A549 (cell line): ENCODE measurements around the gene PCDHGA9. TPM values are rescaled to one million over a fixed set of nuclear protein-coding genes. Genes with fewer than 3 reads are reported as not detected.

Experiments
- ATAC-seq, 2 experiments: fragments of 200-7000 bp in 1 of 2; fragments of >200 bp in 1 of 2; cut with Nextera tagmentation in 1 of 2; cut with Tn5 transposase in 1 of 2; 3 replicates each; pipeline versions ENCODE4 v1.8.0 to v1.9.1; 2018 to 2020; ENCODE audit warnings: mild to moderate bottlenecking in 1 of 2, moderate library complexity in 1 of 2
- CTCF ChIA-PET: fragments of 300-600 bp; sonication (Branson Sonifier 250); formaldehyde crosslinking; extraction: SDS; loops from one replicate; lab custom pipeline; 2021; ENCODE audit warnings: antibody characterized with exemption, inconsistent platforms; lab: Yijun Ruan, JAX
- POLR2A ChIA-PET: fragments of 350-600 bp; formaldehyde crosslinking; extraction: SDS; loops from one replicate; lab custom pipeline; 2021; ENCODE audit warnings: antibody characterized with exemption, inconsistent platforms; lab: Yijun Ruan, JAX
- DNase-seq, 2 experiments: peaks; one replicate each; pipeline versions ENCODE4 v3.0.0 to v3.0.0-alpha.2; 2011 to 2016; ENCODE audit warnings: low read depth in 1 of 2, low spot score in 1 of 2
- FAIRE-seq: peaks from 2 replicates; lab custom pipeline; 2011; peaks lifted over from hg19 to GRCh38; lab: Jason Lieb, UNC
- H3K27ac ChIP-seq, 2 experiments: fragments of >200 bp; sonication (Bioruptor Twin); formaldehyde crosslinking; 3 replicates each; pipeline ENCODE4 v1.5.1; 2016 to 2017
- H3K4me1 ChIP-seq: fragments of >200 bp; sonication (Bioruptor Twin); formaldehyde crosslinking; 3 replicates; pipeline ENCODE4 v1.6.1; 2016
- H3K4me2 ChIP-seq: fragments of >200 bp; sonication (Bioruptor Twin); formaldehyde crosslinking; 3 replicates; pipeline ENCODE4 v1.6.1; 2016
- H3K4me3 ChIP-seq: fragments of >200 bp; sonication (Bioruptor Twin); formaldehyde crosslinking; 3 replicates; pipeline ENCODE4 v1.5.1; 2016
- H3K9me3 ChIP-seq: fragments of >200 bp; sonication (Bioruptor Twin); formaldehyde crosslinking; 3 replicates; pipeline ENCODE4 v1.6.1; 2016
- ATOH8 ChIP-seq: fragments of 250-450 bp; sonication (Bioruptor Pico); IDR thresholded peaks from 2 replicates; pipeline ENCODE4 v1.5.0; 2020; ENCODE audit warnings: low read depth, mild to moderate bottlenecking, moderate library complexity
- BCL3 ChIP-seq: fragments of >200 bp; sonication (Bioruptor Twin); formaldehyde crosslinking; IDR thresholded peaks from 3 replicates; pipeline ENCODE4 v1.6.1; 2016
- CBX2 ChIP-seq: fragments of 200-600 bp; sonication (generic); IDR thresholded peaks from 2 replicates; pipeline ENCODE4 v1.6.1; 2016; ENCODE audit warnings: low read depth, mild to moderate bottlenecking, borderline replicate concordance
- CBX8 ChIP-seq: fragments of 200-600 bp; sonication (generic); IDR thresholded peaks from 2 replicates; pipeline ENCODE4 v1.6.1; 2016
- CHD4 ChIP-seq: fragments of 200-600 bp; sonication (generic); IDR thresholded peaks from 2 replicates; pipeline ENCODE4 v1.6.1; 2016; ENCODE audit warnings: antibody characterized with exemption, mild to moderate bottlenecking, borderline replicate concordance
- CTCF ChIP-seq: fragments of >200 bp; sonication (Bioruptor Twin); formaldehyde crosslinking; IDR thresholded peaks from 3 replicates; pipeline ENCODE4 v1.5.1; 2016
- ELK1 ChIP-seq: fragments of 150-350 bp; IDR thresholded peaks from 2 replicates; pipeline ENCODE4 v1.6.1; 2014; ENCODE audit warnings: low read depth, mild to moderate bottlenecking, low read length
- EP300 ChIP-seq, 2 experiments: fragments of >200 bp; sonication (Bioruptor Twin); formaldehyde crosslinking; IDR thresholded peaks; 2 replicates in 1 of 2; 3 replicates in 1 of 2; pipeline ENCODE4 v1.6.1; 2016 to 2017
- FOSB ChIP-seq: fragments of 250-450 bp; sonication (Bioruptor Pico); IDR thresholded peaks from 2 replicates; pipeline ENCODE4 v1.5.0; 2020; ENCODE audit warnings: mild to moderate bottlenecking, moderate library complexity
- FOXS1 ChIP-seq: fragments of 250-450 bp; sonication (Bioruptor Pico); IDR thresholded peaks from 2 replicates; pipeline ENCODE4 v1.5.0; 2020; ENCODE audit warnings: mild to moderate bottlenecking, moderate library complexity
- HDAC2 ChIP-seq: fragments of 200-600 bp; sonication (generic); IDR thresholded peaks from 2 replicates; pipeline ENCODE4 v1.6.1; 2016
- HES2 ChIP-seq: fragments of >200 bp; sonication (Bioruptor Twin); formaldehyde crosslinking; IDR thresholded peaks from 2 replicates; pipeline ENCODE4 v1.6.1; 2016
- HMGXB4 ChIP-seq: fragments of 250-450 bp; sonication (Bioruptor Pico); IDR thresholded peaks from 2 replicates; pipeline ENCODE4 v1.5.0; 2021; ENCODE audit warnings: mild to moderate bottlenecking, moderate library complexity, borderline replicate concordance
- HOXB13 ChIP-seq: fragments of 250-450 bp; sonication (Bioruptor Pico); IDR thresholded peaks from 2 replicates; pipeline ENCODE4 v1.5.0; 2020; ENCODE audit warnings: low read depth, mild to moderate bottlenecking, moderate library complexity
- JUN ChIP-seq, 2 experiments: fragments of >200 bp; sonication (Bioruptor Twin); formaldehyde crosslinking; IDR thresholded peaks; 2 replicates in 1 of 2; 3 replicates in 1 of 2; pipeline ENCODE4 v1.6.1; 2016 to 2017
- KDM5A ChIP-seq: fragments of 200-600 bp; sonication (generic); IDR thresholded peaks from 2 replicates; pipeline ENCODE4 v1.6.1; 2016; ENCODE audit warnings: antibody characterized with exemption, mild to moderate bottlenecking
- MAZ ChIP-seq: fragments of 150-350 bp; IDR thresholded peaks from 2 replicates; pipeline ENCODE4 v1.6.1; 2014; ENCODE audit warnings: antibody characterized with exemption, low read depth, low read length, borderline replicate concordance
- MYC ChIP-seq: IDR thresholded peaks from 2 replicates; pipeline ENCODE4 v1.6.1; 2012; ENCODE audit warnings: mild to moderate bottlenecking, inconsistent platforms, low read length, improper control_type of control experiment, borderline replicate concordance
- NFE2L2 ChIP-seq: fragments of 150-350 bp; conservative IDR thresholded peaks from 2 replicates; pipeline ENCODE4 v1.6.1; 2014; ENCODE audit warnings: low read length
- NR3C1 ChIP-seq: fragments of >200 bp; sonication (Bioruptor Twin); formaldehyde crosslinking; IDR thresholded peaks from 3 replicates; pipeline ENCODE4 v1.6.1; 2017
- PHF8 ChIP-seq: fragments of 200-600 bp; sonication (generic); IDR thresholded peaks from 2 replicates; pipeline ENCODE4 v1.6.1; 2016; ENCODE audit warnings: low read depth, mild to moderate bottlenecking, antibody characterized with exemption, moderate library complexity, borderline replicate concordance
- POLR2A ChIP-seq: IDR thresholded peaks from 2 replicates; pipeline ENCODE4 v1.6.1; 2012; ENCODE audit warnings: mild to moderate bottlenecking, low read length
- RARB ChIP-seq: fragments of 250-450 bp; sonication (Bioruptor Pico); IDR thresholded peaks from 2 replicates; pipeline ENCODE4 v1.8.0; 2021; ENCODE audit warnings: mild to moderate bottlenecking, moderate library complexity
- RNF2 ChIP-seq: fragments of 200-600 bp; sonication (generic); IDR thresholded peaks from 2 replicates; pipeline ENCODE4 v1.6.1; 2016; ENCODE audit warnings: low read depth, mild to moderate bottlenecking, antibody characterized with exemption, moderate library complexity, borderline replicate concordance
- ZFP36 ChIP-seq: fragments of 450-650 bp; IDR thresholded peaks from 2 replicates; pipeline ENCODE4 v1.6.1; 2014; ENCODE audit warnings: borderline replicate concordance; ENCODE audit not compliant: partially characterized antibody
- ZNF302 ChIP-seq: fragments of 250-450 bp; sonication (Bioruptor Pico); IDR thresholded peaks from 2 replicates; pipeline ENCODE4 v1.9.0; 2021; ENCODE audit warnings: inconsistent platforms, mild to moderate bottlenecking, moderate library complexity
- ZSCAN20 ChIP-seq: fragments of 250-450 bp; sonication (Bioruptor Pico); IDR thresholded peaks from 2 replicates; pipeline ENCODE4 v1.8.0; 2022; ENCODE audit warnings: mild to moderate bottlenecking, moderate library complexity
- WGBS: methylation state at CpG from one replicate; pipeline ENCODE4 v1.1.6; 2017; ENCODE audit errors: missing lambda C conversion rate; 5-methylcytosine and 5-hydroxymethylcytosine counted together
- polyA plus RNA-seq, 4 experiments: library from polyadenylated mRNA; depleted of rRNA in 3 of 4; stranded (reverse); fragments of >200 nt; fragmentation: RNase III in 1 of 4; extraction: RNeasy Plus Mini Kit Qiagen cat#74134 plus additional on column Dnase treatment in 1 of 4; gene quantifications; 2 replicates in 3 of 4; 3 replicates in 1 of 4; pipeline ENCODE4 v1.2.3, GENCODE V29; 2011 to 2017

The PCDHGA9 gene
- polyA plus RNA-seq, 2 of the 4 experiments (the other 2 are of a cell fraction), result 0.03 to 0.22 TPM

GRCh38 chr5:141355641-141356040 is 46.9 kb upstream of the PCDHGA9 start:
- POLR2A ChIA-PET, result no interaction called here
- Histone ChIP-seq H3K9me3 (peaks cover 58% of the 10 kb centered on the region), H3K4me1 (no peaks in the 10 kb centered on the region), H3K27ac (no peak overlapping the region), H3K4me2 (no peak overlapping the region), H3K4me3 (no peak overlapping the region)
- WGBS, result 74% methylated on average over 24 of the region's 24 CpGs
- DNase-seq (no peak), ATAC-seq (no peak), FAIRE-seq (no peak)
- CTCF ChIA-PET, result interaction anchor here (1.3 to 3.0 kb wide), 4 partner anchors 9 to 212 kb away, joined by 3 to 13 read pairs (median 4); partner anchors contain the start of gene PCDHGA5
- no peak for TF ChIP-seq ZNF302 (CRISPR knock-in tag)
- TF ChIP-seq KDM5A, result no peak
- TF ChIP-seq NFE2L2, result no peak
- TF ChIP-seq FOXS1, result no peak
- TF ChIP-seq RARB, result no peak
- no peak for TF ChIP-seq CHD4
- TF ChIP-seq ZSCAN20 (CRISPR knock-in tag), result no peak
- no peak for TF ChIP-seq RNF2
- TF ChIP-seq HES2, result no peak
- no peak for TF ChIP-seq CTCF
- TF ChIP-seq ATOH8 (CRISPR knock-in tag), result no peak
- TF ChIP-seq HDAC2, result no peak
- TF ChIP-seq JUN (IDR thresholded peaks at IDR 0.05), result no peak
- TF ChIP-seq MAZ, result no peak
- TF ChIP-seq FOSB (CRISPR knock-in tag), result no peak
- TF ChIP-seq MYC, result no peak

GRCh38 chr5:141356133-141356532 is 46.4 kb upstream of the PCDHGA9 start:
- ChIA-PET POLR2A (no interaction called here), CTCF (interaction anchor here (1.3 to 3.0 kb wide), 4 partner anchors 8 to 211 kb away, joined by 3 to 13 read pairs (median 4); partner anchors contain the start of gene PCDHGA5)
- FAIRE-seq (no peak), DNase-seq (no peak), ATAC-seq (no peak)
- 52% methylated on average over 5 of the region's 5 CpGs for WGBS
- Histone ChIP-seq H3K27ac (no peak overlapping the region), H3K4me2 (no peak overlapping the region), H3K9me3 (peaks cover 58% of the 10 kb centered on the region), H3K4me3 (no peak overlapping the region), H3K4me1 (no peaks in the 10 kb centered on the region)
- TF ChIP-seq NFE2L2 (no peak), HMGXB4 (CRISPR knock-in tag) (no peak), NR3C1 (no peak), ELK1 (no peak), POLR2A (no peak), CBX8 (no peak), ZNF302 (CRISPR knock-in tag) (no peak), EP300 (IDR thresholded peaks at IDR 0.05) (no peak), MAZ (no peak), CTCF (no peak), KDM5A (no peak), ATOH8 (CRISPR knock-in tag) (no peak), ZFP36 (no peak), BCL3 (no peak), PHF8 (no peak), HOXB13 (CRISPR knock-in tag) (no peak), CBX2 (no peak)
